Measurements from ENCODE around the gene SBF2. TPM values are rescaled to one million over a fixed set of nuclear protein-coding genes. Genes with fewer than 3 reads are reported as not detected.
A peak's percentile ranks its signal among the peaks of the same experiment; 100 is the strongest.

Gene SBF2
- total and polyA plus RNA-seq, 2 of the 13 experiments (the other 11 are each of a cell fraction or from before 2014, with no cell fraction given), result 24.0 to 45.8 TPM

DNA sequence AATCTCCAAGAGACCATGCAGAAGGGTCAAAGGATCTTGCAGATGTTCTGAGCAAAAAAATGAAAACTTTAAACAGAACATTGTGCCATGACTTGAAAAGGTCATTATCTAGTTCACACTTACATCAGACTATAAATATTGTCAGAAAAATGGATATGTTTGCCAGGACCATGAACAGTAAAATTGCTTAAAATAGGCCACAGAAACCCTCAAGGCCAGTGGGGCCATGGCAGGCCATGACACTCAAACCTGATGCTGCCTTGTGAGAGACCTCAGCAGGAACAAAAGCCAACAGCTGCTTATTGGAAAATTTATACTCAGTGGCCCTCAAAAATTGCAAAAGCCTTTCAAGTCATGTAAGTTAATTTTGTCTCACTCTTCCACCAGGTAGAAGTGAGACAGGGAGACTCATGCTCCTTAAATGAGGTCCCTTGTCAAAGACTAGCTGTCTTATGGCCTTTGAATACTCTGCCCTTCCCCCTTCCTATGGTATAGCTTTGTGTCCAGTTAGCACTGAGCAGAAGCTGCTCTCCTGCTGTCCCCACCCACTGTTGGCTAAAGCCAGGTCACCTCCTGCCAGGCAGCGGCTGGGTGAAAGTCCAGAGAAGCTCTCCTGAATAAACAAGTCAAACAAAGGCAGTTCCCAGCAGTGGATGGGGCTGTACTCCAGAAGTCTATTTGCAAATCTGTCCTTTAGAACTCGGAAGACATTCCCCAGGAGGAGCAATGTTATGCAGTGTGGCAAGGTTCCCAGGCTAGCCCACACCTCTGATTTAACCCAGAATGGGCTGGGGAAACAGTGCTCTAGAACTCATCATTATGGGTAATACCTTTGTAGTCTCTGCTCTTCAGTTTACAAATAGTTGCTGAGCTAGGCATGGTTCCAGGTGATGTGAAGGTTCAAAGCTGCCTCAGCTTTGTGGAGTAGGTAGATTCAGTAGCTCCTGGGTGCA, 32.3 kb upstream of the SBF2 start (continued):
- TF ChIP-seq NFE2L1 (CRISPR knock-in tag; IDR thresholded peaks at IDR 0.05; ENCODE audit: borderline replicate concordance) (no peak), EEA1 (CRISPR knock-in tag; IDR thresholded peaks at IDR 0.05; ENCODE audit: borderline replicate concordance) (no peak), NRL (CRISPR knock-in tag; IDR thresholded peaks at IDR 0.05; ENCODE audit: borderline replicate concordance) (no peak), ZZZ3 (CRISPR knock-in tag; IDR thresholded peaks at IDR 0.05; ENCODE audit: borderline replicate concordance) (no peak), CREB1 (IDR thresholded peaks at IDR 0.05) (no peak), CREB1 (CRISPR knock-in tag; IDR thresholded peaks at IDR 0.05) (peak; percentile 76), MAFG (CRISPR knock-in tag; IDR thresholded peaks at IDR 0.05) (no peak), POGZ (CRISPR knock-in tag; IDR thresholded peaks at IDR 0.05) (peak; percentile 94), MTA1 (CRISPR knock-in tag; IDR thresholded peaks at IDR 0.05; ENCODE audit: borderline replicate concordance) (peak; percentile 77; the same call in 1 of the 2 replicates), ZNF143 (CRISPR knock-in tag; IDR thresholded peaks at IDR 0.05) (peak; percentile 57), SUZ12 (IDR thresholded peaks at IDR 0.05; ENCODE audit: low read depth, low read length) (no peak), HMG20A (CRISPR knock-in tag; IDR thresholded peaks at IDR 0.05; ENCODE audit: borderline replicate concordance) (peak; percentile 93; the same call in 1 of the 2 replicates), NR3C1 (CRISPR knock-in tag; IDR thresholded peaks at IDR 0.05) (no peak), NBN (conservative IDR thresholded peaks at IDR 0.05) (no peak), KLF6 (CRISPR knock-in tag; IDR thresholded peaks at IDR 0.05) (peak; percentile 75; the same call in 1 of the 2 replicates), ERF (CRISPR knock-in tag; IDR thresholded peaks at IDR 0.05) (peak; percentile 86), ZNF101 (CRISPR knock-in tag; IDR thresholded peaks at IDR 0.05; ENCODE audit: borderline replicate concordance, low read depth) (no peak), ZNF598 (CRISPR knock-in tag; IDR thresholded peaks at IDR 0.05; ENCODE audit: borderline replicate concordance) (no peak), TRIM24 (CRISPR knock-in tag; IDR thresholded peaks at IDR 0.05) (no peak), HNRNPK (IDR thresholded peaks at IDR 0.05; ENCODE audit: low read depth, low read length, poor library complexity, severe bottlenecking) (no peak), GLI4 (CRISPR knock-in tag; IDR thresholded peaks at IDR 0.05; ENCODE audit: borderline replicate concordance) (no peak), PCBP2 (optimal IDR thresholded peaks at IDR 0.05; ENCODE audit: low read depth, low read length, poor library complexity, severe bottlenecking) (no peak), ZNF282 (IDR thresholded peaks at IDR 0.05; ENCODE audit: partially characterized antibody) (no peak), ZNF589 (CRISPR knock-in tag; conservative IDR thresholded peaks at IDR 0.05) (no peak), ZIK1 (CRISPR knock-in tag; IDR thresholded peaks at IDR 0.05; ENCODE audit: borderline replicate concordance, low read depth) (no peak), HCFC1 (IDR thresholded peaks at IDR 0.05; ENCODE audit: low read depth, low read length) (no peak), GATA4 (IDR thresholded peaks at IDR 0.05; ENCODE audit: borderline replicate concordance, low read depth) (no peak; the same call in 1 of the 2 replicates)
- TF ChIP-seq, protein P1, sequence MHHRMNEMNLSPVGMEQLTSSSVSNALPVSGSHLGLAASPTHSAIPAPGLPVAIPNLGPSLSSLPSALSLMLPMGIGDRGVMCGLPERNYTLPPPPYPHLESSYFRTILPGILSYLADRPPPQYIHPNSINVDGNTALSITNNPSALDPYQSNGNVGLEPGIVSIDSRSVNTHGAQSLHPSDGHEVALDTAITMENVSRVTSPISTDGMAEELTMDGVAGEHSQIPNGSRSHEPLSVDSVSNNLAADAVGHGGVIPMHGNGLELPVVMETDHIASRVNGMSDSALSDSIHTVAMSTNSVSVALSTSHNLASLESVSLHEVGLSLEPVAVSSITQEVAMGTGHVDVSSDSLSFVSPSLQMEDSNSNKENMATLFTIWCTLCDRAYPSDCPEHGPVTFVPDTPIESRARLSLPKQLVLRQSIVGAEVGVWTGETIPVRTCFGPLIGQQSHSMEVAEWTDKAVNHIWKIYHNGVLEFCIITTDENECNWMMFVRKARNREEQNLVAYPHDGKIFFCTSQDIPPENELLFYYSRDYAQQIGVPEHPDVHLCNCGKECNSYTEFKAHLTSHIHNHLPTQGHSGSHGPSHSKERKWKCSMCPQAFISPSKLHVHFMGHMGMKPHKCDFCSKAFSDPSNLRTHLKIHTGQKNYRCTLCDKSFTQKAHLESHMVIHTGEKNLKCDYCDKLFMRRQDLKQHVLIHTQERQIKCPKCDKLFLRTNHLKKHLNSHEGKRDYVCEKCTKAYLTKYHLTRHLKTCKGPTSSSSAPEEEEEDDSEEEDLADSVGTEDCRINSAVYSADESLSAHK (CRISPR knock-in tag; IDR thresholded peaks at IDR 0.05; ENCODE audit: borderline replicate concordance), result no peak
